Heart left ventricle (tissue), 13 donors: Measurements from ENCODE around the gene PER2.

Source experiments
- CTCF ChIP-seq, 12 donors: fragments of 200-600 bp; sonication (generic) in 4 of 12; IDR thresholded peaks; one replicate each; pipeline versions ENCODE4 v1.5.0 to v1.8.0; 2018 to 2022; ENCODE audit warnings: antibody characterized with exemption in 12 of 12, mild to moderate bottlenecking in 5 of 12
- POLR2A ChIP-seq, 2 donors: fragments of 450-650 bp; IDR thresholded peaks; one replicate each; pipeline ENCODE4 v1.6.1; 2017; ENCODE audit warnings: antibody characterized with exemption in 2 of 2, mild to moderate bottlenecking in 2 of 2, moderate library complexity in 2 of 2
- donor health status: ischemic (EF 13 %, LVEDD 7.1; RV severe dilation, severe dysfunction).
- donor health status: DM: no; HTN: yes; CAD: no.
- donor health status: DM: no; HTN: no; CAD: no.
- donor health status: ischemic (EF 25% LVEDD 6.9; RV normal size, moderate dysfunction).
- donor health status: ischemic (EF 25% LVEDD 5.7; RV mildly dilated, moderate dysfunction).
- donor health status: ischemic (EF 35%, LVEDD 5.7; RV mildly dilated, moderate dysfunction).
- donor health status: nonischemic (EF 11% LVEDD 7.7; RV severe dilation, severe dysfunction).
- donor health status: DM: yes; HTN: yes; CAD: no.
- donor health status: PGD.
- donor health status: ischemic (EF 29% LVEDD 5.4; RV normal size, mild dysfunction).
- donor health status: nonischemic (EF 23%, LVEDD 6.1; RV moderate dilation, normal function).

- TF ChIP-seq CTCF (IDR thresholded peaks at IDR 0.05) (no peak), POLR2A (IDR thresholded peaks at IDR 0.05) (no peak)
Observed at GRCh38 chr2:238337846-238338245, 49.4 kb upstream of the PER2 start.
